PC-9 (cell line): ENCODE measurements around the gene GLOD4. TPM values are rescaled to one million over a fixed set of nuclear protein-coding genes. Genes with fewer than 3 reads are reported as not detected.

Experiments
- BruUV-seq: library from RNA; stranded (reverse); fragments of 400-500 nt; replicated peaks from 2 replicates; lab custom pipeline; 2021; lab: Mats Ljungman, UMichigan
- CTCF ChIA-PET: fragments of 300-600 bp; sonication (Branson Sonifier 250); formaldehyde crosslinking; loops from one replicate; lab custom pipeline; 2022; ENCODE audit warnings: antibody characterized with exemption; lab: Charles Lee
- POLR2A ChIA-PET: fragments of 300-600 bp; sonication (Branson Sonifier 250); formaldehyde crosslinking; loops from one replicate; lab custom pipeline; 2022; ENCODE audit warnings: antibody characterized with exemption; ENCODE audit not compliant: unreplicated experiment; lab: Charles Lee
- DNase-seq, 2 experiments: peaks; one replicate each; pipeline versions ENCODE4 v3.0.0 to v3.0.0-alpha.2; 2015 to 2022; ENCODE audit warnings: mixed read lengths in 1 of 2
- H2AFZ ChIP-seq: fragments of 200-600 bp; sonication (generic); 2 replicates; pipeline ENCODE4 v1.8.1; 2017; ENCODE audit warnings: antibody characterized with exemption
- H3F3A ChIP-seq: fragments of 200-600 bp; sonication (generic); 2 replicates; pipeline ENCODE4 v1.8.1; 2017; ENCODE audit warnings: antibody characterized with exemption, mild to moderate bottlenecking, low read depth; ENCODE audit not compliant: insufficient read depth
- H3K27ac ChIP-seq: fragments of 200-600 bp; sonication (generic); 2 replicates; pipeline ENCODE4 v1.6.1; 2016; ENCODE audit warnings: mixed run types
- H3K27me3 ChIP-seq: fragments of 200-600 bp; sonication (generic); 2 replicates; pipeline ENCODE4 v1.6.1; 2016; ENCODE audit warnings: low read depth, mixed run types; ENCODE audit not compliant: insufficient read depth
- H3K36me3 ChIP-seq: fragments of 200-600 bp; sonication (generic); 2 replicates; pipeline ENCODE4 v1.6.1; 2016; ENCODE audit warnings: low read depth, mixed run types
- H3K4me1 ChIP-seq: fragments of 200-600 bp; sonication (generic); replicated peaks from 2 replicates; pipeline ENCODE4 v1.6.1; 2016; ENCODE audit warnings: mixed run types; ENCODE audit not compliant: insufficient read depth
- H3K4me2 ChIP-seq: fragments of 200-600 bp; sonication (generic); 2 replicates; pipeline ENCODE4 v1.6.1; 2017; ENCODE audit warnings: mixed run types
- H3K4me3 ChIP-seq: fragments of 200-600 bp; sonication (generic); 2 replicates; pipeline ENCODE4 v1.6.1; 2016; ENCODE audit warnings: mixed run types
- H3K79me2 ChIP-seq: fragments of 200-600 bp; sonication (generic); 2 replicates; pipeline ENCODE4 v1.6.1; 2017; ENCODE audit warnings: low read depth, mixed run types
- H3K9me2 ChIP-seq: fragments of 200-600 bp; sonication (generic); 2 replicates; pipeline ENCODE4 v1.8.1; 2017; ENCODE audit warnings: mild to moderate bottlenecking; ENCODE audit not compliant: insufficient read depth
- H3K9me3 ChIP-seq: fragments of 200-600 bp; sonication (generic); 2 replicates; pipeline ENCODE4 v1.8.1; 2016; ENCODE audit warnings: low read depth; ENCODE audit not compliant: insufficient read depth
- H4K20me1 ChIP-seq: fragments of 200-600 bp; sonication (generic); 2 replicates; pipeline ENCODE4 v1.8.1; 2017; ENCODE audit not compliant: insufficient read depth
- EZH2 ChIP-seq: fragments of 200-600 bp; sonication (generic); IDR thresholded peaks from 2 replicates; pipeline ENCODE4 v1.8.0; 2017; ENCODE audit warnings: antibody characterized with exemption, low read depth
- intact Hi-C: fragments of 100-400 bp; cut with micrococcal nuclease; formaldehyde crosslinking; loops from one replicate; pipeline ENCODE4 v1.10.0; 2022; ENCODE audit not compliant: unreplicated experiment
- total RNA-seq: library from RNA; stranded (reverse); gene quantifications from 2 replicates; pipeline ENCODE4 v1.2.3, GENCODE V29; 2021
- TF ChIP-seq, protein P1 (sequence below): fragments of 200-600 bp; sonication (generic); conservative IDR thresholded peaks from 2 replicates; pipeline ENCODE4 v1.6.1; 2017; ENCODE audit warnings: mixed run types, antibody characterized with exemption, mild to moderate bottlenecking, moderate library complexity

Gene GLOD4
- total RNA-seq, 1 experiment from 2014 or later, result 110 TPM

DNA sequence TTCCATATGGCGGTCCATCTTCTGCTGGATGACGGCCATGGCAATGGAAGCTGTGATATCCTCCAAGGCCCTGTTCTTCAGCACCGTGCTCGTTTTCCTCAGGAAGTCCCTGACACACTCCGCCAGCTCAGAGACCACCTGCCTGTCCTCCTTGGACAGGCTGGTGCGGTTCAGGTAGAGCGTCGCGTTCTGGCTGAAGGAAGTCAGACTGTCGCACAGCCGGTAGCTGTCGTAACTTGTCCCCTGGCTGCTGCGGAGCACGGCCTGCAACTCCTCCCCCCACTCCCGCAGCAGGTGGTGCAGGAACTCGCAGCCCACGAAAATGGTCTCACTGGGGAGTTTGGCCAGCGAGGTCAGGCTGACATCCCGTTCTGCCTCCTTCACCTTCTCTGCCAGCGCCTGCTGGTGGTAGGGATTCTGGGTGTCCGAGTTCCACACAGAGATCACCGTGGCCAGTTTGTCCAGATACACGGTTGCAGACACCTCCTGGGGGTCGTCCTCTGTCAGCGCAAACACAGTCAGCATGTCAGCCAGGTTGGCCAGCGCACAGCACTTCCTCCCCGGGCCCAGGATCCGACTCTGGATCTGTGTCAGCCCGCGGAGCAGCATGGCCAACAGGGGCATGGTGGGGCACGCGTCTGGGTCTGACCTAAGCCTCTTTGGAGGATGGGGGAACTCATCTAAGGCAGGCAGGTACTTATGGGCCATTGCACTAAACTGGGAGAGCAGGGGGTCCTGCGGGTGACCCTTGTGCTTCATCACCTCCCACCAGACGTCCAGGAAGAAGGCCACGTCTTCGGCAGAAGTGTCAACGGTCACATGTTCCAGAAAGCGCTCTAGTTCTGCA lies 35.1 kb downstream of the GLOD4 start:
- POLR2A ChIA-PET, result no interaction called here
- H3K27me3 ChIP-seq, result no peaks in the 10 kb centered on the region
- no peaks in the 10 kb centered on the region; the same call in 1 of the 2 replicates for H3K9me3 ChIP-seq
- intact Hi-C loops, result no loop called here
- no peak overlapping the region for H2AFZ ChIP-seq
- H4K20me1 ChIP-seq, result peaks cover 58% of the 10 kb centered on the region
- H3K4me3 ChIP-seq, result no peak overlapping the region
- H3K9me2 ChIP-seq, result no peaks in the 10 kb centered on the region
- no TSS peak for BruUV-seq
- CTCF ChIA-PET, result interaction anchor here (0.7 kb wide), 1 partner anchor 16 kb away, joined by 3 read pairs; no protein-coding TSS in a partner anchor
- no peak overlapping the region for H3K27ac ChIP-seq
- peaks cover 13% of the 10 kb centered on the region for H3K4me1 ChIP-seq
- H3K79me2 ChIP-seq, result peaks cover 77% of the 10 kb centered on the region
- no peak overlapping the region for H3K4me2 ChIP-seq
- peaks cover 18% of the 10 kb centered on the region for H3F3A ChIP-seq
- no peak for DNase-seq
- TF ChIP-seq, protein P1, sequence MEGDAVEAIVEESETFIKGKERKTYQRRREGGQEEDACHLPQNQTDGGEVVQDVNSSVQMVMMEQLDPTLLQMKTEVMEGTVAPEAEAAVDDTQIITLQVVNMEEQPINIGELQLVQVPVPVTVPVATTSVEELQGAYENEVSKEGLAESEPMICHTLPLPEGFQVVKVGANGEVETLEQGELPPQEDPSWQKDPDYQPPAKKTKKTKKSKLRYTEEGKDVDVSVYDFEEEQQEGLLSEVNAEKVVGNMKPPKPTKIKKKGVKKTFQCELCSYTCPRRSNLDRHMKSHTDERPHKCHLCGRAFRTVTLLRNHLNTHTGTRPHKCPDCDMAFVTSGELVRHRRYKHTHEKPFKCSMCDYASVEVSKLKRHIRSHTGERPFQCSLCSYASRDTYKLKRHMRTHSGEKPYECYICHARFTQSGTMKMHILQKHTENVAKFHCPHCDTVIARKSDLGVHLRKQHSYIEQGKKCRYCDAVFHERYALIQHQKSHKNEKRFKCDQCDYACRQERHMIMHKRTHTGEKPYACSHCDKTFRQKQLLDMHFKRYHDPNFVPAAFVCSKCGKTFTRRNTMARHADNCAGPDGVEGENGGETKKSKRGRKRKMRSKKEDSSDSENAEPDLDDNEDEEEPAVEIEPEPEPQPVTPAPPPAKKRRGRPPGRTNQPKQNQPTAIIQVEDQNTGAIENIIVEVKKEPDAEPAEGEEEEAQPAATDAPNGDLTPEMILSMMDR, result no peak
- TF ChIP-seq EZH2, result no peak
- peaks cover 49% of the 10 kb centered on the region for H3K36me3 ChIP-seq

DNA sequence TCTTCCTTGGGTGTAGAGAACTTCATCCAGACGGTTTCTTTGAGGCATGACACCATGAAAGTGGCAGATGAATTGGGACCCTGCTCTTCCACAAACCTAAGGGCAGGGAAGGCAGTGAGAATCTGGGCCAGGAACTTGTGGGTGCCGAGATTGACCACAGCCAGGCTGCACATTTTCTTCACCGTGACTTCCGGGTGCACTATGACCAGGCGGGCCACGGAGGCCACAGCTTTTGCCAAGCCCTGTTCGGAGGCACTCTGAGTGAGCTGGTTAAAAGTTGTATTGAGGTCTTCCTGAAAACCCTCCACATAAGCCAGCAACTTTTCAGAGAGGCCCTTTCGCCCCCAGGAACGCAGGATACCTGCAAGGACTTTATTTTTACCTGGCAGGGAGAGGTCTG lies 35.9 kb downstream of the GLOD4 start:
- BruUV-seq, result no TSS peak

DNA sequence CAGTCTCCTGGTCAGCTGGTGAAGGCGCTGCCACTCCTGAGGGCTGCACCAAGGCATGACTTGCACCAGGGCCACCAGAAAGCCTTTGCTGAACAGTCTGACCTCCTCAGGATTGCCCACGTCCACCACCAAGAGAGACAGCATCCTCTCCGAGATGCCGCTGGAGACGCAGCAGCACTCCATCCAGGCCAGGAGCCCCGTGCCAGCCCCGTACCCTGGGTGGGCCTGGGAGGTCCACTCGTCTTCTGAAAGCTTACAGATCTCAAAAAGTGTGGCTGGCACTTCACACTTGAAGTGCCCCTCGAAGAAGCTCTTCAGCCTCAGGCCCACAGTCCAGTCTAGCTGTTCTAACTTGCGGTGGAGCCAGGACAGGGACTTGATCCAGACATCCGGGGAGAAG lies 36.7 kb downstream of the GLOD4 start:
- Histone ChIP-seq H3K4me1 (peaks cover 7% of the 10 kb centered on the region), H2AFZ (no peak overlapping the region), H3F3A (peaks cover 26% of the 10 kb centered on the region), H3K9me2 (no peaks in the 10 kb centered on the region), H4K20me1 (peaks cover 71% of the 10 kb centered on the region), H3K27ac (no peak overlapping the region), H3K27me3 (no peaks in the 10 kb centered on the region), H3K4me2 (no peak overlapping the region), H3K4me3 (no peak overlapping the region), H3K79me2 (peaks cover 61% of the 10 kb centered on the region), H3K9me3 (no peaks in the 10 kb centered on the region; the same call in 1 of the 2 replicates), H3K36me3 (peaks cover 60% of the 10 kb centered on the region)
- POLR2A ChIA-PET, result no interaction called here
- DNase-seq, result no peak
- intact Hi-C loops, result no loop called here
- TF ChIP-seq, protein P1, result no peak
- TF ChIP-seq EZH2, result no peak
- CTCF ChIA-PET, result interaction anchor here (0.6 kb wide), 1 partner anchor 236 kb away, joined by 3 read pairs; no protein-coding TSS in a partner anchor
- no TSS peak for BruUV-seq

More for the DNA sequence above, 35.9 kb downstream of the GLOD4 start:
- no peak for DNase-seq
- POLR2A ChIA-PET, result no interaction called here
- Histone ChIP-seq H3K9me2 (no peaks in the 10 kb centered on the region), H4K20me1 (peaks cover 66% of the 10 kb centered on the region), H3K9me3 (no peaks in the 10 kb centered on the region; the same call in 1 of the 2 replicates), H3F3A (peaks cover 26% of the 10 kb centered on the region), H3K36me3 (peaks cover 55% of the 10 kb centered on the region), H3K4me3 (no peak overlapping the region), H3K79me2 (peaks cover 69% of the 10 kb centered on the region), H3K4me1 (peaks cover 13% of the 10 kb centered on the region), H3K27ac (no peak overlapping the region), H3K4me2 (no peak overlapping the region), H3K27me3 (no peaks in the 10 kb centered on the region), H2AFZ (no peak overlapping the region)
- intact Hi-C loops, result no loop called here
- TF ChIP-seq EZH2, result no peak
- TF ChIP-seq, protein P1, result no peak
- CTCF ChIA-PET, result interaction anchor here (0.6 kb wide), 1 partner anchor 235 kb away, joined by 3 read pairs; no protein-coding TSS in a partner anchor
